Stimulated activated CD8-positive, alpha-beta memory T cell treated with anti-CD3 and anti-CD28 coated beads, Interleukin-12 subunit alpha, Interleukin-12 subunit beta, amount 100 ng/mL, for 1 hour (primary cell): ENCODE results near the gene LKAAEAR1.
"Not testable (repeated sequence)": the region's sequence is repeated elsewhere in the genome, so short reads cannot be mapped to it uniquely, and the experiment has no call there.

ENCODE experiments used
- DNase-seq: peaks from one replicate; pipeline ENCODE4 v3.0.0-alpha.2; 2020; ENCODE audit warnings: low read depth

LKAAEAR1 gene, protein sequence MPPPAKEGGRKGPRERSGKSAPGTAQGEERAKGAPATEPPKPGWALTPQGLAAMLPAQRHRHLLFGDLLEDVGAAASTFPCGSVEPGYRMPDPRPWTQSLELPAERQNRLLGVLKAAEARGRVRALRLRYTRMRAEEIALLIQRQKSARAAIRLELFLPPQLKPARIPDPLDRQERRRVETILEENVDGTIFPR

GRCh38 chr20:64083804-64084684 lies at the start of gene LKAAEAR1:
LKAAEAR1 (minus strand) TSS chr20:64084398; CDS start chr20:64084219, 179 bp downstream.
- DNase-seq: no peak

DNA sequence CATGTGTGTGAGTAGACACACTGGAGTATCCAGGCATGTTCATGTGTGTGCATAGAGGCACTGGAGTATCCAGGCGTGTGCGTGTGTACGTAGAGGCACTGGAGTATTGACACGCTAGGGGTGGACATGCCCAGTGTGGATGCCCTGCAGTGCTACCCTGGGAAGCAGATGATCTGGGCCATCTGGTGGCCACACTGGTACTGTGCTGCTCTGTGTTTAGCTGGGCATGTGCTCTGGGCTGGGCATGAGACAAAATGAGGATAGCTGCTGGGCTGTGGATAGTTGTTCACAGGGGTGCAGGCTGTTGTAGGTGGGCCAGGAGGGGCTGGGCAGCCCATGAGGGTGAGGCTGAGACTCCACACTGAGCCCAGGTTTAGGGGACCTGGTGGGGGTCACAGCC lies 47.2 kb upstream of the LKAAEAR1 start:
- DNase-seq: no peak

DNA sequence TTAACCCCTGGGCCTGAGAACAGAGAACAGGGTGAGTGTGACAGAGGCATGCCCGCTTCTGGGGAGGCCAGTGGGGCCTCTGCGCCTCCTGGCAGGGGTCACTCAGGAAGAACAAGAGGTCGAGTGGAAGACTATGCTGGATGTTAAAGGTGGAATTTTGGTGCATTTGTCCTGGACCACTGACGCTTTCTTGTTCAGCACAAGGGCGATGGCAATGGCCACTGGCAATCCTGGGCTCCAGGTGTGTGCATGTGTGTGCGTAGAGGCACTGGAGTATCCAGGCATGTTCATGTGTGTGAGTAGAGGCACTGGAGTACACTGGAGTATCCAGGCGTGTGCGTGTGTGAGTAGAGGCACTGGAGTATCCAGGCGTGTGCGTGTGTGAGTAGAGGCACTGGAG lies 46.7 kb upstream of the LKAAEAR1 start:
- no peak for DNase-seq

DNA sequence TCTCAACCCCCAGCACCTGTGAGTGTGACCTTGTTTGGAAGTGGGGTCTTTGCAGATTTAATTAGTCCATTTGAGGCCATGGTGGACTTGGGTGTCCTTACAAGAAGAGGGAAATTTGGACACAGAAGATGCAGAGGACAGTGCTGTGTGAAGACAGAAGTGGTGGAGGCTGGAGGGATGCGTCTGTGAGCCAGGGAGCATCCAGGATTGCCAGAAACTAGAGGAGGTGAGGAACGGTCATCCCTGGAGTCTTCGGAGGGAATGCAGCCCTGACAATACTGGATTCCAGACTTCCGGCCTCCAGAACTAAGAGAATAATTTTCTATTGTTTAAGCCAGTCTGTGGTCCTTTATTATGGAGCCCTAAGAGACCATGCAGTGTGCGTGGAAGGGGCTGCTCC lies 46.1 kb upstream of the LKAAEAR1 start:
- no peak for DNase-seq

- DNase-seq: no peak
Observed at GRCh38 chr20:64129146-64129782, 45.1 kb upstream of the LKAAEAR1 start.

GRCh38 chr20:64123517-64123916 lies 39.3 kb upstream of the LKAAEAR1 start:
- DNase-seq: not testable (repeated sequence)

DNA sequence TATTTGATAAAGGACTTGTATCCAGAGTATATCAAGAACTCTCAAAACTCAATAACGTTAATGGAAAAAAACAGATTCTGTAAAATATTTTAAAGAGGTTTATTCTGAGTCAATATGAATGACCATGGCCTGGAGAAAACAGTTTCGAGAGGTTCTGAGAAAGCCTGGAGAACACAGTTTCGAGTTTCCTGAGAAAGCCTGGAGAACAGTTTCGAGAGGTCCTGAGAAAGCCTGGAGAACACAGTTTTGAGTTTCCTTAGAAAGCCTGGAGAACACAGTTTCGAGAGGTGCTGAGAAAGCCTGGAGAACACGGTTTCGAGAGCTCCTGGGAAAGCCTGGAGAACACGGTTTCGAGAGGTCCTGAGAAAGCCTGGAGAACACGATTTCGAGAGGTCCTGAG lies 38.7 kb upstream of the LKAAEAR1 start:
- DNase-seq: not testable (repeated sequence)

- no peak for DNase-seq
Observed at GRCh38 chr20:64121586-64121985, 37.4 kb upstream of the LKAAEAR1 start.

GRCh38 chr20:64119681-64120341 lies 35.6 kb upstream of the LKAAEAR1 start:
- no peak for DNase-seq

DNA sequence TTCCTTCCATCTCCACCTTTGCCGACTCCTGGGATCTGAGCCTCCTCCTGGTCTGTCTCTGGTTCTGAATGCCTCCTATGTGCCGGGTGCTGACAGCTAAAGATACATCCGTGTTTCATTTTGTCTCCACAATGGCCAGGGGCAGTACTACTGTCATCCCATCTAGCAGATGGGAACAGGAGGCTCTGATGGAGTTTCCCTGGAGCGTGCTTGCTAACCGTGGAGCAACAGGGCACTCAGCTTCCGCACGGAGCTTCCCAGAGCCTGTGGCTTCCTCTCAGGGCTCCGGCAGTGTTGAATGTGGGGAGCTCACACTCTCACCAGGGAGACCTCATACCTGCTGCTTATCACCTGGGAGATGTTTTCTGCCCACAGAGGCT lies 35.1 kb upstream of the LKAAEAR1 start:
- DNase-seq: no peak

DNA sequence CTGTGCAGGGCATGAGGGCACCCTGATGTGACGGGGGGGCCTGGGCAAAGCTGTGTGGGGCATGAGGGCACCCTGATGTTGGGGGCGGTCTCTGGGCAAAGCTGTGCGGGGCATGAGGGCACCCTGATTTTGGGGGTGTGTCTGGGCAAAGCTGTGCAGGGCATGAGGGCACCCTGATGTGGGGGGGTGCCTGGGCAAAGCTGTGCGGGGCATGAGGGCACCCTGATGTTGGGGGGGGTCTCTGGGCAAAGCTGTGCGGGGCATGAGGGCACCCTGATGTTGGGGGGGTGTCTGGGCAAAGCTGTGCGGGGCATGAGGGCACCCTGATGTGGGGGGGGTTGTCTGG lies 33.2 kb upstream of the LKAAEAR1 start:
- DNase-seq: not testable (repeated sequence)

GRCh38 chr20:64116541-64117431 lies 32.6 kb upstream of the LKAAEAR1 start:
- no peak for DNase-seq

DNA sequence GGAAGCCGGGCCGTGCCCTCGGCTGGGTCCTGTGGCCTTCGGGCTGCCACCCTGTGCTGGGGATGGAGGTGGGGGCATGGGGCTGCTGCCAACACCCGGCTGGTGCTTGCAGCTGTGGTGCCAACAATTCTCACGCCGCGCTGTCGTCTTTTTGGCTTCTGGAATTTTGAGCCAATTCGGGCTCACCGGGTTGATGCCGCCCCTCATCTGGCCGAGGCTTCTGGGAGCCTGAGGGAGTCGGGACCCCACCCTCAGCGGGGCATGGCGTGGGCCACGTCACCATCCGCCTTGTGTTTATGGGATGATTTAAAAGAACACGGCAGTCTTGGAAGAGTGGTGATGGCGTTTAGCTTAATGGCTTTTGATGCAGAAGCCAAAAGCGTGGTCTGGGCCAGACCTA lies 31.8 kb upstream of the LKAAEAR1 start:
- no peak for DNase-seq

GRCh38 chr20:64115171-64115911 lies 31.1 kb upstream of the LKAAEAR1 start:
- no peak for DNase-seq

GRCh38 chr20:64114356-64114971 lies 30.3 kb upstream of the LKAAEAR1 start:
- no peak for DNase-seq

GRCh38 chr20:64113796-64114355 lies 29.7 kb upstream of the LKAAEAR1 start:
- DNase-seq: no peak

GRCh38 chr20:64113444-64113775 lies 29.2 kb upstream of the LKAAEAR1 start:
- DNase-seq: no peak

DNA sequence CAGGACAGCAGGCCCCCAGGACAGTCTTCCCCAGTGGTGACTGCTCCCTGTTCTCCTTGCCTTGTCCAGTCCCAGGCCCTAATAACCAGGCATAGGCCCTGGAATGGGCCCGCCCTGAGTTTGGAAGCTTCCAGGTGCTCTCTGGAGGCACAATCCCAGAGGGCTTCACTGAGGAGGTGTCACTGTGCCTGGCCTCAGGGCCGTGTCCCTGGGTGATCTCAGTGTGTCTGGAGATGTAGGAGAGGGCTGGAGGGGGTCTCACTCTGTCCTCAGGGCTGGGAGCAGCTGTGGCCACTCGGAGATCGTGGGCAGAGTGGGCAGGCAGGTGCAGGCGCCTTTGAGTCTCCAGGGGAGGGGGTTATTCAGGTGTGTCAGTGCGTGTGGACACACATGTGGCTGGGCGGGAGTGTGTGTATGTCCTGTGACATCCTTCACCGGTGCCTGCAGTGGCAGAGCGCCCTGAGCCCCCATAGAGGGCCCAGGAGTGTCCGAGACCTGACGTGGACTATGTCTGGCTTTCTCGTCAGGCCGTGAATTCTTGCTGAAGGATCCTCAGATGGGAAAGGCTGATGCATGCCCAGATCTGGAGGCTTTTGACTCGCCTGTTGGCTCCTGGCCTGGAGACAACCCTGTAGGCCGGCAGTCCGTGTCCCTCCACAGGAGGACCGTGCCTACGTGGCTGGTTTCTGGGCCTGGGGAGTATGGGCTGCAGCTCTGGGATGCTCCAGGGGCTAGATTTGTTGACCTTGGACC lies 28.7 kb upstream of the LKAAEAR1 start:
- DNase-seq: no peak

- no peak for DNase-seq
Observed at GRCh38 chr20:64111841-64112641, 27.8 kb upstream of the LKAAEAR1 start.
